ENCODE results near the gene CFC1.
"Not testable (repeated sequence)": the region's sequence is repeated elsewhere in the genome, so short reads cannot be mapped to it uniquely, and the experiment has no call there.

GRCh38 chr2:130581491-130581890, 17.9 kb downstream of the CFC1 start:
- TF ChIP-seq EP300, CTCF (IDR thresholded peaks at IDR 0.05): not testable (repeated sequence)

All from ovary (tissue), 3 donors.